Psoas muscle (tissue), 8 donors: Measurements from ENCODE around the gene SARS1. TPM values are rescaled to one million over a fixed set of nuclear protein-coding genes. Genes with fewer than 3 reads are reported as not detected.

Experiments
- ATAC-seq, 4 donors: fragments of 200-7000 bp; cut with Tn5 transposase; one replicate each; pipeline ENCODE4 v1.9.1; 2020; ENCODE audit warnings: moderate library complexity in 3 of 4, mild to moderate bottlenecking in 2 of 4
- DNase-seq, 2 donors: peaks; one replicate each; pipeline ENCODE4 v3.0.0-alpha.2; 2020
- H3K27ac ChIP-seq: fragments of 200-600 bp; one replicate; pipeline ENCODE4 v1.8.0; 2022
- H3K27me3 ChIP-seq, 3 donors: fragments of 200-600 bp in 1 of 3; one replicate each; pipeline versions ENCODE4 v1.6.1 to v1.8.0; 2013 to 2022; ENCODE audit warnings: low read length in 2 of 3, mild to moderate bottlenecking in 2 of 3, moderate library complexity in 1 of 3; ENCODE audit not compliant: insufficient read depth in 3 of 3
- H3K36me3 ChIP-seq, 2 donors: fragments of 200-600 bp in 1 of 2; one replicate each; pipeline versions ENCODE4 v1.6.1 to v1.8.0; 2013 to 2022; ENCODE audit warnings: low read depth in 1 of 2, mild to moderate bottlenecking in 1 of 2, moderate library complexity in 1 of 2; ENCODE audit not compliant: insufficient read depth in 1 of 2
- H3K4me1 ChIP-seq: fragments of 200-600 bp; one replicate; pipeline ENCODE4 v1.8.0; 2022
- H3K4me3 ChIP-seq: fragments of 200-600 bp; one replicate; pipeline ENCODE4 v1.8.0; 2022; ENCODE audit warnings: mild to moderate bottlenecking
- H3K9me3 ChIP-seq: fragments of 200-600 bp; one replicate; pipeline ENCODE4 v1.8.0; 2022
- WGBS, 3 donors: extraction: QIAGEN DNeasy Blood & Tissue Kit; methylation state at CpG; one replicate each; pipeline versions ENCODE4 v1.1.6 to v1.1.7; 2013; 5-methylcytosine and 5-hydroxymethylcytosine counted together
- intact Hi-C, 2 donors: fragments of 100-400 bp; cut with DNase I; formaldehyde crosslinking; loops; one replicate each; pipeline versions ENCODE4 v1.11.0 to v1.14.2; 2022
- polyA plus RNA-seq, 3 donors: library from polyadenylated mRNA; stranded (reverse); fragments of 200-250 nt; gene quantifications; one replicate each; pipeline ENCODE4 v1.2.3, GENCODE V29; 2013
- total RNA-seq, 4 donors: library from RNA; stranded (reverse); fragmentation: NEBNext Ultra II Directional in 2 of 4; extraction: Animal tissue kit (Norgen Biotek cat#: 25700) in 2 of 4; gene quantifications; one replicate each; pipeline versions ENCODE4 v1.2.1 to v1.2.4, GENCODE V29; 2021 to 2023
- TF ChIP-seq, protein P1 (sequence below): fragments of 200-600 bp; IDR thresholded peaks from one replicate; pipeline ENCODE4 v1.8.0; 2022; ENCODE audit warnings: antibody characterized with exemption
- donor health status: healthy with polysubstance abuse.
- donor health status: DM: no; HTN: no; CAD: no; lungs with moderate emphysema.
- donor health status: Bipolar disorder and iron deficiency.
- donor health status: healthy.
- donor health status: DM: yes; HTN: yes; CAD: no.
- donor health status: DM: no; HTN: no; CAD: no.
- donor health status: DM: no; HTN: no; CAD: no.
- donor health status: DM: yes; HTN: yes; CAD: no.

The SARS1 gene
- total and polyA plus RNA-seq, 7 donors = 76.4 to 155 (median 149) TPM

DNA sequence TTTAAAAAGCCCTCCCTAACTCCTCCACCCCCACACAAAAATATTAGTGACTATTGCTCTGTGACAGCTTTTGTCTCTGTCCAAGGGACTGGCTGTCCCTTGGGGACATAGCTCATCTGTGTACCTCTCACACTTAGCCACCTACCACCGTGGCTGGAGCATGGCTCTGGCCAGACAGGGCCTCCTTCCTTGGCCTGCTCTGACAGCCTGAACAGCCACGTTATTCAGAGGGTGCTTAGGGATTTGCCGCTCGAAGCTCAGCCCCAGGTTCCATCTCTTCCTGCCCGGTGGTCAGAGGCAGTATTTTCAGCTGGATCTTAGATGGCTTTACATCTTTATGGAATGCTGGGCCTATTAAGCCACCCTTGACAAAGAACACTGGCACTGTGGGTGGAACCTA lies 29.5 kb downstream of the SARS1 start:
- DNase-seq (no peak), ATAC-seq (no peak)
- H3K4me1 ChIP-seq = peaks cover 31% of the 10 kb centered on the region
- H3K4me3 ChIP-seq = no peak overlapping the region
- no peak overlapping the region for H3K27ac ChIP-seq
- H3K27me3 ChIP-seq = no peaks in the 10 kb centered on the region
- intact Hi-C loops = no loop called here
- TF ChIP-seq, protein P1, sequence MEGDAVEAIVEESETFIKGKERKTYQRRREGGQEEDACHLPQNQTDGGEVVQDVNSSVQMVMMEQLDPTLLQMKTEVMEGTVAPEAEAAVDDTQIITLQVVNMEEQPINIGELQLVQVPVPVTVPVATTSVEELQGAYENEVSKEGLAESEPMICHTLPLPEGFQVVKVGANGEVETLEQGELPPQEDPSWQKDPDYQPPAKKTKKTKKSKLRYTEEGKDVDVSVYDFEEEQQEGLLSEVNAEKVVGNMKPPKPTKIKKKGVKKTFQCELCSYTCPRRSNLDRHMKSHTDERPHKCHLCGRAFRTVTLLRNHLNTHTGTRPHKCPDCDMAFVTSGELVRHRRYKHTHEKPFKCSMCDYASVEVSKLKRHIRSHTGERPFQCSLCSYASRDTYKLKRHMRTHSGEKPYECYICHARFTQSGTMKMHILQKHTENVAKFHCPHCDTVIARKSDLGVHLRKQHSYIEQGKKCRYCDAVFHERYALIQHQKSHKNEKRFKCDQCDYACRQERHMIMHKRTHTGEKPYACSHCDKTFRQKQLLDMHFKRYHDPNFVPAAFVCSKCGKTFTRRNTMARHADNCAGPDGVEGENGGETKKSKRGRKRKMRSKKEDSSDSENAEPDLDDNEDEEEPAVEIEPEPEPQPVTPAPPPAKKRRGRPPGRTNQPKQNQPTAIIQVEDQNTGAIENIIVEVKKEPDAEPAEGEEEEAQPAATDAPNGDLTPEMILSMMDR = no peak
- H3K36me3 ChIP-seq = peaks cover 0 to 17% of the 10 kb centered on the region in 2 donors
- 57 to 62% (median 60%) methylated on average over 5 of the region's 5 CpGs for WGBS, 3 donors
- H3K9me3 ChIP-seq = no peaks in the 10 kb centered on the region

DNA sequence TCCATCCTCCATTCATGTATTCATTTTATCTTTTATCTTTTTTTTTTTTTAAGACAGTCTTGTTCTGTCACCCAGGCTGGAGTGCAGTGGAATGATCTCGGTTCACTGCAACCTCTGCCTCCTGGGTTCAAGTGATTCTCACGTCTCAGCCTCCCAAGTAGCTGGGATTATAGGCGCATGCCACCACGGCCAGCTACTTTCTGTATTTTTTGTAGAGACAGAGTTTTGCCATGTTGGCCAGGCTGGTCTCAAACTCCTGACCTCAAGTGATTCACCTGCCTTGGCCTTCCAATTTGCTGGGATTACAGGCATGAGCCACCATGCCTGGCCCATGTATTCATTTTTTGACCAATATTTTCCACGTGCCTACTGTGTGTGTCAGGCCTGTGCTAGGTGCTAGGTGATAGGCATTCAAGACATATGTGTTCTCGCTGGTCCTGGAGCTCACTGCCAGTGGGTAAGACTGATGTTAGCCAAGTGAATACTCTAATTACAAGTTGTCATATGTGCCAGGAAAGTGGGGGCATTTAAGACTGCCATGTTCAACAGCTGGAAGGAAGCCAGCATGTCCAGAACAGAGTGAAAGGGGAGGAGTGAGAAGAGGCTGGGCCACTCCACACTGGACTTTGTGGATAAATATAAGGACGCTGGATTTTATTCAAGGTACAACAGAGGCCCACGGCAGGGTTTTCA lies 30.3 kb downstream of the SARS1 start:
- Histone ChIP-seq H3K27ac (no peak overlapping the region), H3K27me3 (no peaks in the 10 kb centered on the region), H3K4me3 (no peak overlapping the region), H3K9me3 (no peaks in the 10 kb centered on the region), H3K36me3 (peaks cover 0 to 10% of the 10 kb centered on the region in 2 donors), H3K4me1 (peaks cover 34% of the 10 kb centered on the region)
- no peak for DNase-seq
- TF ChIP-seq, protein P1 = no peak
- intact Hi-C loops = no loop called here
- ATAC-seq = peak; percentile 5 to 68 (median 58)
- WGBS, 3 donors = 47 to 60% (median 52%) methylated on average over 8 of the region's 8 CpGs

DNA sequence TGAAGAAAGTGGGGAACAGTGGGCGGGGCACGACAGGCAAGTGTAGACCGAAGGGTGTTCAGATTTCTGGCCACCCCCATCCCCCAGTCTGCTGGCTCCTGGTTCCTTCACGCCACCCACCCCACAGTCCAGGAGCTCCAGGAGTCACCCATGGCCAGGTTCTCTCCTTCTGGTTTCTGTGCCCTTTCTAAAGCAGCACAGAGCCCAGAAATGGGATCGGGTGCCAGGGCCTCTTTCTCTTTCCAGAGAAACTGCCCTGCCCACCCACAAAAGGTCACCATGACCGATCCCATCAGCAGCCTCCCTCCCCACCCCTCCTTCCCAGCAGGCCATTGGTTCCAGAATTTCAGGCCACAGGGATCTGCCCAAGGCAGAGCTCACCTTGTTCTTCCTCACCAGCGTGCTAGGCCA lies 32.4 kb downstream of the SARS1 start:
- Histone ChIP-seq H3K27ac (no peak overlapping the region), H3K36me3 (no peaks in the 10 kb centered on the region), H3K9me3 (no peaks in the 10 kb centered on the region), H3K27me3 (no peaks in the 10 kb centered on the region), H3K4me3 (no peak overlapping the region), H3K4me1 (peaks cover 30% of the 10 kb centered on the region)
- intact Hi-C loops = no loop called here
- DNase-seq (no peak), ATAC-seq (no peak)
- WGBS, 3 donors = 76 to 89% (median 78%) methylated on average over 7 of the region's 7 CpGs
- TF ChIP-seq, protein P1 = no peak

DNA sequence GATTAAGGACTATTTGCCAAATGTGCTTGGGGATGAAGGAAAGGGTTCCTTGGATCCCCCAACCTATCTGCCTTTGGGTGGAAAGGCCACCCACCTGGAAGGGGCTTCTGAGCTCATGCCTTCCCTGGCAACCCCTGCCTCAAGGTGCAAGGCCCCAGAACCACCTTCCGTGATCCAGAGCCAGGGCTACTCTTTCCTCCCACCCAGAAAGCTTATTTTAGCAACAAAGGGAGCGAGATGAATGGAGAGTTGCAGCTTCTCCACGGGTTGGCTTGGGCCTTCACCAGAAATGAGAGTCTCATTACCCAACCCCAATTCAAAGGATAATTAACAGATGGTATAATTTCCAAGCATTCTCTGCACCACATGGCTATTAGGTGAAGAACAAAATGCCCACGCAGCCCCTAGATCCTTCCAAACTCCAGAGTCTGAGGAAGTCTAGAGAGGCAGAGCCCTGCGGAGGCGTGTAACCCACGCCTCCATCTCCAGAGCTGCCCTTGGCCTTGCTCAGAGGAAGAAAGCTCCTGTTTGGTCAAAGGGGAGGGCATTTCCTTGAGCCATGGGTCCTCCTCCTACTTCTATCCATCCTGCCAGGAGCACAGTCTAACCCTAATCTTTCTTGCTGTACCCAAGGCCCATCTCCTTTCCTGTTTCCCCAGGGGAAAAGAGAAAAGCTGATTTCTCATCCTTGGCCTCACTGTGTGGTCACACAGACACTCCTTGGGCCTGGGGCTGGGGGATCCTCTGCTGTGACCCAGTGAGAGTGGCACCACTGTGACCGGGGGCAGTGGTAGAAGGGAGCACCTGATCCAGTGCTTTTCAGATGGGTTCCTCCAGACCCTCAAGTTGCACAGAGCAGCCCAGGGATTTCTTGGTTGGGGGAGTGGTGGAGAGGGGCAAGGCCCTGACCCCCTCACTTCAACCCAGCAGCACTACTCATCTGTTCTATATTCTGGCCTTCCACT lies 34.0 kb downstream of the SARS1 start:
- Histone ChIP-seq H3K36me3 (no peaks in the 10 kb centered on the region), H3K9me3 (no peaks in the 10 kb centered on the region), H3K27me3 (no peaks in the 10 kb centered on the region), H3K27ac (no peak overlapping the region), H3K4me1 (peaks cover 16% of the 10 kb centered on the region), H3K4me3 (no peak overlapping the region)
- TF ChIP-seq, protein P1 = no peak
- no peak for ATAC-seq
- intact Hi-C loops = no loop called here
- WGBS, 3 donors = 87 to 92% (median 88%) methylated on average over 7 to 8 of the region's 8 CpGs
- no peak for DNase-seq
